IMR-90 (cell line): ENCODE data around the gene TOPORS. TPM values are rescaled to one million over a fixed set of nuclear protein-coding genes. Genes with fewer than 3 reads are reported as not detected.

Source experiments
- ATAC-seq: fragments of 200-7000 bp; cut with Tn5 transposase; 2 replicates; pipeline ENCODE4 v1.9.1; 2020; ENCODE audit warnings: low read depth, mild to moderate bottlenecking, moderate library complexity
- BruUV-seq: library from RNA; stranded (reverse); fragments of 400-500 nt; replicated peaks from 2 replicates; lab custom pipeline; 2021; lab: Mats Ljungman, UMichigan
- CTCF ChIA-PET: fragments of 300-600 bp; formaldehyde crosslinking; extraction: SDS; loops from one replicate; lab custom pipeline; 2021; ENCODE audit warnings: antibody characterized with exemption; lab: Yijun Ruan, JAX
- POLR2A ChIA-PET: fragments of 300-600 bp; sonication (Branson Sonifier 250); formaldehyde crosslinking; loops from one replicate; lab custom pipeline; 2022; ENCODE audit warnings: antibody characterized with exemption; ENCODE audit not compliant: unreplicated experiment; lab: Charles Lee
- DNase-seq: peaks from one replicate; pipeline ENCODE4 v3.0.0; 2013
- H2AFZ ChIP-seq: replicated peaks from 2 replicates; pipeline ENCODE3; 2013; ENCODE audit warnings: low read length, mild to moderate bottlenecking; ENCODE audit not compliant: poor library complexity
- H2AK5ac ChIP-seq: 2 replicates; pipeline ENCODE4 v1.6.1; 2013; ENCODE audit warnings: low read depth, low read length, inconsistent platforms
- H2AK9ac ChIP-seq: replicated peaks from 2 replicates; pipeline ENCODE3; 2013; ENCODE audit warnings: mild to moderate bottlenecking, low read depth, low read length, moderate library complexity; ENCODE audit not compliant: poor library complexity
- H2BK120ac ChIP-seq: 2 replicates; pipeline ENCODE4 v1.6.1; 2013; ENCODE audit warnings: low read depth, low read length, inconsistent platforms
- H2BK15ac ChIP-seq: 3 replicates; pipeline ENCODE4 v1.6.1; 2013; ENCODE audit warnings: low read depth, low read length, inconsistent platforms
- H2BK20ac ChIP-seq: 2 replicates; pipeline ENCODE4 v1.6.1; 2013; ENCODE audit warnings: low read depth, mild to moderate bottlenecking, inconsistent platforms, low read length, moderate library complexity
- H2BK5ac ChIP-seq: 2 replicates; pipeline ENCODE4 v1.6.1; 2013; ENCODE audit warnings: mild to moderate bottlenecking, low read depth, low read length, inconsistent platforms; ENCODE audit not compliant: poor library complexity, severe bottlenecking
- H3K14ac ChIP-seq: replicated peaks from 2 replicates; pipeline ENCODE4 v1.6.1; 2013; ENCODE audit warnings: low read depth, low read length, inconsistent platforms
- H3K18ac ChIP-seq: 2 replicates; pipeline ENCODE4 v1.6.1; 2013; ENCODE audit warnings: low read depth, low read length, control low read depth
- H3K23ac ChIP-seq: 2 replicates; pipeline ENCODE4 v1.6.1; 2013; ENCODE audit warnings: low read depth, low read length, inconsistent platforms
- H3K27ac ChIP-seq: 2 replicates; pipeline ENCODE4 v1.5.1; 2013; ENCODE audit warnings: mild to moderate bottlenecking, control low read depth, low read length; ENCODE audit not compliant: insufficient read depth
- H3K27me3 ChIP-seq: 2 replicates; pipeline ENCODE4 v1.6.1; 2013; ENCODE audit warnings: low read length; ENCODE audit not compliant: control insufficient read depth, insufficient read depth
- H3K36me3 ChIP-seq: 2 replicates; pipeline ENCODE4 v1.6.1; 2013; ENCODE audit warnings: low read length, mixed read lengths; ENCODE audit not compliant: control insufficient read depth, insufficient read depth
- H3K4ac ChIP-seq: 2 replicates; pipeline ENCODE4 v1.6.1; 2013; ENCODE audit warnings: low read depth, low read length, inconsistent platforms
- H3K4me1 ChIP-seq: 2 replicates; pipeline ENCODE4 v1.6.1; 2013; ENCODE audit warnings: low read length, mixed read lengths; ENCODE audit not compliant: control insufficient read depth, insufficient read depth
- H3K4me2 ChIP-seq: 2 replicates; pipeline ENCODE4 v1.6.1; 2013; ENCODE audit warnings: low read depth, mild to moderate bottlenecking, control low read depth, low read length, moderate library complexity
- H3K4me3 ChIP-seq: 2 replicates; pipeline ENCODE4 v1.5.1; 2013; ENCODE audit warnings: low read depth, mild to moderate bottlenecking, control low read depth, low read length, moderate library complexity; ENCODE audit not compliant: insufficient read depth
- H3K56ac ChIP-seq: 2 replicates; pipeline ENCODE4 v1.6.1; 2013; ENCODE audit warnings: low read length, inconsistent platforms; ENCODE audit not compliant: insufficient read depth; ENCODE audit errors: extremely low read depth
- H3K79me1 ChIP-seq, 2 experiments: 2 replicates each; pipeline ENCODE4 v1.6.1; 2013; ENCODE audit warnings: low read length in 2 of 2, inconsistent platforms in 1 of 2, low read depth in 1 of 2
- H3K9ac ChIP-seq: 2 replicates; pipeline ENCODE4 v1.6.1; 2013; ENCODE audit warnings: low read depth, low read length, control low read depth
- H3K9me1 ChIP-seq: 2 replicates; pipeline ENCODE4 v1.6.1; 2013; ENCODE audit warnings: low read length, inconsistent platforms; ENCODE audit not compliant: insufficient read depth
- H3K9me3 ChIP-seq: 2 replicates; pipeline ENCODE4 v1.6.1; 2013; ENCODE audit warnings: low read length; ENCODE audit not compliant: control insufficient read depth, insufficient read depth
- H4K20me1 ChIP-seq: 2 replicates; pipeline ENCODE4 v1.6.1; 2013; ENCODE audit warnings: low read length, inconsistent platforms; ENCODE audit not compliant: insufficient read depth
- H4K5ac ChIP-seq: 2 replicates; pipeline ENCODE4 v1.6.1; 2013; ENCODE audit warnings: mild to moderate bottlenecking, low read depth, low read length, control low read depth
- H4K8ac ChIP-seq, 2 experiments: 2 replicates each; pipeline ENCODE4 v1.6.1; 2013; ENCODE audit warnings: low read depth in 2 of 2, low read length in 2 of 2, control low read depth in 1 of 2, inconsistent platforms in 1 of 2
- H4K91ac ChIP-seq: 2 replicates; pipeline ENCODE4 v1.6.1; 2013; ENCODE audit warnings: low read depth, low read length, inconsistent platforms; ENCODE audit not compliant: insufficient read depth
- BHLHE40 ChIP-seq: fragments of 150-350 bp; IDR thresholded peaks from 2 replicates; pipeline ENCODE4 v1.6.1; 2016; ENCODE audit warnings: mild to moderate bottlenecking, low read depth, low read length
- CHD1 ChIP-seq: IDR thresholded peaks from 2 replicates; pipeline ENCODE4 v1.6.1; 2012; ENCODE audit warnings: low read depth, low read length, improper control_type of control experiment
- MXI1 ChIP-seq: IDR thresholded peaks from 2 replicates; pipeline ENCODE4 v1.6.1; 2012; ENCODE audit warnings: low read depth, mild to moderate bottlenecking, low read length, moderate library complexity, borderline replicate concordance
- RFX5 ChIP-seq: IDR thresholded peaks from 2 replicates; pipeline ENCODE4 v1.8.0; 2012; ENCODE audit warnings: low read depth, mild to moderate bottlenecking, low read length, moderate library complexity
- WGBS, 2 experiments: methylation state at CpG; one replicate each; pipeline versions ENCODE4 v1.1.5 to v1.1.7; 2013; ENCODE audit warnings: missing lambda C conversion rate in 2 of 2; ENCODE audit not compliant: insufficient read length in 1 of 2; ENCODE audit errors: extremely low coverage in 2 of 2; 5-methylcytosine and 5-hydroxymethylcytosine counted together
- dilution Hi-C: fragments of 300-500 bp; cut with HindIII; formaldehyde crosslinking; loops from one replicate; pipeline ENCODE4 v1.14.3; 2018; ENCODE audit warnings: low sequenced_read_pairs; ENCODE audit not compliant: unreplicated experiment
- in situ Hi-C: fragments of 300-500 bp; cut with MboI; formaldehyde crosslinking; loops from 3 replicates; pipeline ENCODE4 v1.14.3; 2019; ENCODE audit warnings: low sequenced_read_pairs, inconsistent platforms, mixed read lengths
- intact Hi-C: fragments of 100-400 bp; cut with micrococcal nuclease; formaldehyde crosslinking; loops from 2 replicates; pipeline ENCODE4 v1.10.0; 2022
- polyA plus RNA-seq, 3 experiments: library from polyadenylated mRNA; depleted of rRNA; stranded (reverse); fragments of >200 nt; gene quantifications; 2 replicates each; pipeline ENCODE4 v1.2.3, GENCODE V29; 2012; ENCODE audit warnings: low replicate concordance in 1 of 3
- total RNA-seq: library from RNA; depleted of rRNA; stranded (reverse); fragments of >200 nt; gene quantifications from 2 replicates; pipeline ENCODE4 v1.2.3, GENCODE V29; 2012

Gene TOPORS
- total and polyA plus RNA-seq, 2 of the 4 experiments (the other 2 are of a cell fraction): 7.4 to 27.8 TPM

DNA sequence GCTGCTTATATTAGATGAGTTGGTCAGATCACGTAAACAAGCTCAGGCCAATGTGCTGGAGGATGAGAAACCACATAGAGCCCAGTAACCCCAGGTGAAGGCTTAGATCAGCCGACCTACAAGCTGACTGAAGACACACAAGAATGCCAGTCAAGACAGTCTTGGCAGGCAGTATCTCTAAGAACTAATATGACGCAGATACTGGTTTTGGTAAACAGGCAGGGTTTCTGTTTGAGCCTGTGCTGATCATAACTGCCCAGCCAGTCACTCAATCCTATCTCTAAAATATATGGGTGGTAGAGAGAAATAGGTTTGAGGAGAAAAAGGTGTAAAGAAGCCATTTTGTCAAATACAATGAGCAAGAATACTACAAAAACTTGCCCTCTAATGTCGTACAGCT is 18.6 kb downstream of the TOPORS start:
- no TSS peak for BruUV-seq
- H3K18ac ChIP-seq: no peak overlapping the region
- WGBS, 2 experiments: 80% methylated on average over 1 of the region's 4 CpGs; no CpG with 5 or more reads in 1 of the 2 experiments

More for the DNA sequence above, 18.6 kb downstream of the TOPORS start:
- ChIA-PET POLR2A (interaction anchor here (1.0 kb wide), 1 partner anchor 8 kb away, joined by 3 read pairs; the partner anchor contains the start of gene RIGI), CTCF (interaction anchor here (0.8 kb wide), 1 partner anchor 11 kb away, joined by 3 read pairs; no protein-coding TSS in a partner anchor)
- Histone ChIP-seq H3K14ac (no peak overlapping the region), H3K36me3 (no peaks in the 10 kb centered on the region), H3K4me3 (no peak overlapping the region), H2AK9ac (no peak overlapping the region), H2AK5ac (no peak overlapping the region), H3K9me3 (no peaks in the 10 kb centered on the region), H3K79me1 (peaks cover 7 to 15% of the 10 kb centered on the region in 2 experiments; a peak in 2 of 4 replicates), H3K56ac (no peak overlapping the region), H3K4me1 (no peaks in the 10 kb centered on the region), H2BK120ac (no peak overlapping the region), H4K91ac (no peak overlapping the region), H4K20me1 (no peaks in the 10 kb centered on the region), H3K4me2 (no peak overlapping the region), H4K8ac (no peak overlapping the region), H3K9ac (no peak overlapping the region), H3K27ac (no peak overlapping the region), H2AFZ (no peak overlapping the region), H2BK5ac (no peak overlapping the region), H3K4ac (no peak overlapping the region), H3K23ac (no peak overlapping the region), H3K27me3 (no peaks in the 10 kb centered on the region), H2BK15ac (no peak overlapping the region), H3K9me1 (no peaks in the 10 kb centered on the region), H4K5ac (no peak overlapping the region), H2BK20ac (no peak overlapping the region)
- ATAC-seq (no peak), DNase-seq (no peak)
- intact Hi-C loops: no loop called here
- dilution Hi-C loops: no loop called here
- no peak for TF ChIP-seq MXI1
- TF ChIP-seq RFX5: no peak
- no peak for TF ChIP-seq BHLHE40
- TF ChIP-seq CHD1: no peak
- in situ Hi-C loops: no loop called here
